ENCODE measurements around the gene CHST13. TPM values are rescaled to one million over a fixed set of nuclear protein-coding genes. Genes with fewer than 3 reads are reported as not detected.

CHST13 gene
- polyA plus RNA-seq, 1 donor from 2014 or later = not detected

DNA sequence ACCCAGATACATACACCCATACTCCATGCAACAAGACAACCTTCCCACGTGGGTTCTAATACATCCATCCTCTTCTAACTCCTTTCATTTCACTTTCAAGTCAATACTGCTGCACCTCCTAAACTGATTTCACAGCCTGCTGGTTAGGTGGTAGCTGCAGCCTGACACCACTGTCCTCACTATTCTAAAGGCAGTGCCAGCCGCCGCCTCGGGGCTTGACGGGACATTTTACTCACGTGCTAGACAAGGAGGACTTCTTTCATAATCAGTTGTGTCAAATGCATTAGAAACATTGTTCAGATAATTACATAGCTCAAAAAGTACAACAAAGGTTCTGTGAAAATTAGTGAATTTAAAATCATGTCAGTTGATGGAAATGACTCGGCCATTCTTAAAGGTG lies 12.7 kb upstream of the CHST13 start:
- Mint-ChIP-seq H3K27ac (no peak overlapping the region), H3K4me3 (no peak overlapping the region), H3K27me3 (peaks cover under 1% of the 10 kb centered on the region), H3K9me3 (no peaks in the 10 kb centered on the region), H3K36me3 (no peaks in the 10 kb centered on the region), H3K4me1 (no peaks in the 10 kb centered on the region)

GRCh38 chr3:126512026-126512425 lies 11.9 kb upstream of the CHST13 start:
- no peak overlapping the region for H3K27ac Mint-ChIP-seq
- H3K36me3 Mint-ChIP-seq = no peaks in the 10 kb centered on the region
- H3K27me3 Mint-ChIP-seq = no peaks in the 10 kb centered on the region
- no peak overlapping the region for H3K4me3 Mint-ChIP-seq
- no peaks in the 10 kb centered on the region for H3K9me3 Mint-ChIP-seq
- no peaks in the 10 kb centered on the region for H3K4me1 Mint-ChIP-seq

- no peaks in the 10 kb centered on the region for H3K27me3 Mint-ChIP-seq
- H3K4me1 Mint-ChIP-seq = no peaks in the 10 kb centered on the region
- no peaks in the 10 kb centered on the region for H3K36me3 Mint-ChIP-seq
- H3K4me3 Mint-ChIP-seq = no peak overlapping the region
- H3K27ac Mint-ChIP-seq = no peak overlapping the region
- H3K9me3 Mint-ChIP-seq = no peaks in the 10 kb centered on the region
Observed at GRCh38 chr3:126512916-126513650, 10.9 kb upstream of the CHST13 start.

- Mint-ChIP-seq H3K4me1 (no peaks in the 10 kb centered on the region), H3K36me3 (no peaks in the 10 kb centered on the region), H3K27ac (no peak overlapping the region), H3K9me3 (no peaks in the 10 kb centered on the region), H3K27me3 (no peaks in the 10 kb centered on the region), H3K4me3 (no peak overlapping the region)
Observed at GRCh38 chr3:126514161-126514560, 9.8 kb upstream of the CHST13 start.

- H3K9me3 Mint-ChIP-seq = no peaks in the 10 kb centered on the region
- H3K4me3 Mint-ChIP-seq = no peak overlapping the region
- H3K4me1 Mint-ChIP-seq = no peaks in the 10 kb centered on the region
- H3K27me3 Mint-ChIP-seq = no peaks in the 10 kb centered on the region
- no peak overlapping the region for H3K27ac Mint-ChIP-seq
- H3K36me3 Mint-ChIP-seq = no peaks in the 10 kb centered on the region
Observed at GRCh38 chr3:126515066-126515706, 8.8 kb upstream of the CHST13 start.

DNA sequence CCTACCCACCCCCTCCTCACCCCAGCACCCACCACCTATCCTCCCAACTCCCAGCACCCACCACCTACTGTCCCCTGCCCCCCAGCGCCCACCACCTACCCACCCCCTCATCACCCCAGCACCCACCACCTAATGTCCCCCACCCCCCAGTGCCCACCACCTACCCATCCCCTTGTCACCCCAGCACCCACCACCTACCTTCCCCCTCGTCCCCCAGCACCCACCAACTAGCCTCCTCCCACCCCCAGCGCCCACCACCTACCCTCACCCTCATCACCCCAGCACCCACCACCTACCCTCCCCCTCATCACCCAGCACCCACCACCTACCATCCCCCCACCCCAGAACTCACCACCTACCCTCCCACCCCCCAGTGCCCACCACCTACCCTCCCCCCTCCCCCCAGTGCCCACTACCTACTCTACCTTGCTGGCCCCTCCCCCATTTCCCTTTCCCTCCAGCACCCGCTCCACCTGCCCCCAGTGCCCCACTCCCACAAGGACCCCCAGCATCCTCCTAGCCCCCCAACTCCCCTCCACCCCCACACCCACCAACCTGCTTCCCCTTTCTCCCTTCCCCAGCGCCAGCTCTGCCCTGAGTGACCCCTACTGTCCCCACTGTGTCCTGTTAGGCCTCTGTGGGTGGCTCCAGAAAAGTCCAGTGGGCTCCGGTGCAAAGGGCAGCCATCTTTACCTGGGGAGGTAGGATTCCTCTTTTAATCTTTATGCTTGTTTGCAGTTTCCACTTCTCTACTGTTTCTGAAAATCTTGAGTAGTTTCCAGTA lies 7.6 kb upstream of the CHST13 start:
- Mint-ChIP-seq H3K27ac (no peak overlapping the region), H3K4me3 (no peak overlapping the region), H3K9me3 (no peaks in the 10 kb centered on the region), H3K4me1 (no peaks in the 10 kb centered on the region), H3K36me3 (no peaks in the 10 kb centered on the region), H3K27me3 (no peaks in the 10 kb centered on the region)

- H3K27me3 Mint-ChIP-seq = peaks cover under 1% of the 10 kb centered on the region
- H3K4me3 Mint-ChIP-seq = no peak overlapping the region
Observed at GRCh38 chr3:126516936-126517290, 7.0 kb upstream of the CHST13 start.

DNA sequence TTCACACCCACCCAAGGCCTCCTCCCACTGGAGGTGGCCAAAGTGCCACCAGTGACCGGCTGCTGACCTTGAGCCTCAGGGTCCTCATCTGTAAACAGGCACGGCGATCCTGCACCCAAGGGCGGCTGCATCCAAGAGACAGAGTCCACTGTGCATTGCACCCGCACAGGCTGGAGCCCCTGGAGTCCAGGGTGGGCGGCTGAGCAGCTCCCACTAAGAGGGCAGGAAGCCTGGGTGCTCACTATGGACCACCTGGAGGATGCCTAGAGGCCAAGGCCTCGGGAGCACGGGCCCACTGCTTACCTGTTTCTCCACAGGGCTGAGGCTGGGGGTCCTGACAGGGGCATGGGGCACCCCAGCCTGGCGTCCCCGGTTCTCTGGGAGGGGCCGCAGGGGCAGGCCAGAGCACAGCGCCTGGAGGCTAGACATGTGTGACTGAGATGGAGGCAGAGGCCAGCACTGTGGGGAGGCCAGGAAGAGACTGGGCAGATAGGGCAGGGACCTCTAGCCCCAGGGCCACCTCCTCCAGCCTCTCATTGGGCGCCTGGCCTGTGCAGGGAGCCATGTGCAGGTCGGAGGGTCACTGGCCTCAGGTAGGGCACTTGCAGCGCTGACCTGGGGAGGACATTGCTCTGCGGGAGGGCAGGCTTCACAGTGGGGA lies 6.5 kb upstream of the CHST13 start, which contains the start of gene UROC1:
Gene UROC1 (minus strand): TSS at position 483 of the 661 bp plus-strand sequence. CDS start 54 bp downstream, at position 429.
- no peak within 1 kb of the TSS for H3K4me3 Mint-ChIP-seq
- H3K27ac Mint-ChIP-seq = no peak within 1 kb of the TSS
- H3K36me3 Mint-ChIP-seq = no peaks in the 10 kb centered on the region

More at GRCh38 chr3:126516936-126517290, 7.0 kb upstream of the CHST13 start:
- no peaks in the 10 kb centered on the region for H3K36me3 Mint-ChIP-seq
- no peaks in the 10 kb centered on the region for H3K4me1 Mint-ChIP-seq
- no peak overlapping the region for H3K27ac Mint-ChIP-seq
- H3K9me3 Mint-ChIP-seq = no peaks in the 10 kb centered on the region

DNA sequence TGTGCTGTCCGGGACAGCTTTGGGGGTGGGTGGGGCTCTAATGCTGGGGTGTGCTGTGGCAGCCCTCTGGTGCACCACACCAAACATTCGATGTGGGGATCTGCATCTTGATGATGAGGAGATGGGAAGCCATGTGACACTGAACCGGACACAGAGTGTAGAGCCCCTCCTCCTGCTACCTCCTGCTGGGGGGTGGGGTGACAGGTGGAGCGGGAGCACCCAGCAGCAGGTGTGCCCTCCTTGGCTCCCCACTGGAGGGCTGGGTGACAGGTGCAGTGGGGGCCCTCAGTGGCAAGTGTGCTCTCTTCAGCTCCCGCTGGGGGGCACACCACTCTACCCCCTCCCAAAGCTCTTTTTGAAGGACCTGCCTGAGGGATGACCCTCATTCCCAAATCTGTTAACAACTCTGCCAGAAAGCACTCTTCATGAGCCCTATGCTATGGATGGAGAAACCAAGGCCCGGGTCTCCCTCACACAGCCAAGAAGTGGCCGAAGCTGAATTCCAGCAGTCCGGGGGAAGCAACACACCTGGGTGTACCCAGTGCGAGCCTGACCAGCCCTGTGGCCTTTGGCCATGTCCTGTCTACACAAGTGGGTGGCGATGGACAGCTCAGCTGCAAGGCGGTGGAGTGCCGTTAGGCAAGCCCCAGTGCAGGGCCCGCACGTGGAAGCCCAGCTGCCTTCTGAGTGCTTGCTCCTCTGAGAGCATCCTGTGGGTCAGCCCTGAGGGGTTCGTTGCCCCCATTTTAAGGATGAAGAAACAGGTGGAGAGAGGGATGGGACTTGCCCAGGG lies 5.8 kb upstream of the CHST13 start:
- Mint-ChIP-seq H3K9me3 (no peaks in the 10 kb centered on the region), H3K27ac (no peak overlapping the region), H3K4me1 (no peaks in the 10 kb centered on the region), H3K36me3 (no peaks in the 10 kb centered on the region), H3K27me3 (peaks cover 3% of the 10 kb centered on the region), H3K4me3 (no peak overlapping the region)

More for the DNA sequence above, 6.5 kb upstream of the CHST13 start, which contains the start of gene UROC1:
- Mint-ChIP-seq H3K27me3 (peaks cover 2% of the 10 kb centered on the region), H3K9me3 (no peaks in the 10 kb centered on the region), H3K4me1 (no peaks in the 10 kb centered on the region)

DNA sequence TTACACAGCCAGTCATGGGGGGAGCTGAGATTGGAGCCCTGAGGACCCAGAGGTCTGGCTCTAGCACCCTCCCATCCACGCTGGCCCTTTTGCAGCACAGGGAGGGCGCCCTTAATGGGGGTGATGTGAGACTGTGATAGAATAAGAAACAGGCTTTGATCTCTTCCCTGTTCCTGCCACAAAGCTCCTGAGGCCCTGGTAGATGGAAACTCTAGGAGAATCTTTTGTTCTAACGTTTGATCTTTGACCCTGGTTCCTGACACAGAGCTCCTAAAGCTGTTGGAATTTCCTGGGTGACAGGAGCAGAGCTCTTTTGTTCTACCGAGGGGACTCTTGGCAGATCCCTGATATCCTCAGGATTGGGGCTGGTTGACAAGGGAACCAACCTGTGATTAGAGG lies 5.2 kb upstream of the CHST13 start:
- no peak overlapping the region for H3K4me3 Mint-ChIP-seq
- H3K27ac Mint-ChIP-seq = no peak overlapping the region
- no peaks in the 10 kb centered on the region for H3K9me3 Mint-ChIP-seq
- peaks cover 6% of the 10 kb centered on the region for H3K27me3 Mint-ChIP-seq
- H3K36me3 Mint-ChIP-seq = no peaks in the 10 kb centered on the region
- H3K4me1 Mint-ChIP-seq = no peaks in the 10 kb centered on the region

DNA sequence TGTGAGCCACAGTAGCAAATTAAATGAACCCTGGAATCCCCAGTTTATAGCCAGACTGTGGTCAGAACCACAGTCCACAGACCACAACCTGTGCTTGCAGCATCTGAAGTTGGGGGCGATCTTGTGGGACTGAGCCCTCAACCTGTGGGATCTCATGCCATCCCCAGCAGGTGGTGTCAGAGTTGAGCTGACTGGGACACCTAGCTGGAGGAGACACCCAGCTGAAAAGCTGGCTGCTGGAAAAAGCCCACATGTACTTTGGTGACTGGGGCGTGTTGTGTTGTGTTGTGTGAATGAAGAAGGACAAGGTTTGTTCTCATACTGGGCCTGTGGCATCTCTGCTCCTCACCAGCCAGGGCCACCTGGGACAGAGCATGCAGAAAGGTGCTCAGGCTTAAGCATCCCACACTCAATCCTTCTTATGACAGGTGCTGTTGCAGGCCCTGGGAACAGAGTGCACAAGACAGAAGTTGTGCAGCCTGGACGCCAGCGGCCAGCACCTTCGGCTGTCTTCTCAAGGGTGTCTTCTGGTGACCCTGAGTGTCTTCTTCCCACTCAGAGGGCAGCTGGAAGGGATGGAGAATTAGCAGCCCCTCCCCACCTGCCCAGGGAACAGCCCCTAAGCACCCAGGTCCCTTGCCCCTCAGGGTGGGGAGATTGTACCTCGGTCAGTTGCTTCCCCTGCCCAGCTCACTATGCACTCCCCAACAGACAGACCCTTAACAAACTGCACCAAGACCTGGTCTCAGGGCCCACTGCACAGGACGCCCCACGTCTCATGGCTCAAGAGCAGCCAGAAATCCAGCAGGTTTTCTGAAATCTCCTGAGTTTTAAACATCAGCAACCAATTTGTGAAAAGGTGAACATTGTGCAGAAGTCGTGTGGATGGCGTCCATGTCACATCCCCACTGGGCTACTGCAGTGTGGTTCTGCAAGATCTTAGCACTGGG lies 4.2 kb upstream of the CHST13 start:
- no peaks in the 10 kb centered on the region for H3K36me3 Mint-ChIP-seq
- H3K27me3 Mint-ChIP-seq = peaks cover 8% of the 10 kb centered on the region
- H3K4me1 Mint-ChIP-seq = peaks cover 0 to 1% (median 0%) of the 10 kb centered on the region in 3 donors
- H3K9me3 Mint-ChIP-seq = no peaks in the 10 kb centered on the region
- no peak overlapping the region for H3K4me3 Mint-ChIP-seq
- H3K27ac Mint-ChIP-seq = no peak overlapping the region

GRCh38 chr3:126521122-126521891 lies 2.6 kb upstream of the CHST13 start:
- Mint-ChIP-seq H3K4me3 (no peak overlapping the region), H3K36me3 (no peaks in the 10 kb centered on the region), H3K9me3 (no peaks in the 10 kb centered on the region), H3K27ac (no peak overlapping the region), H3K4me1 (peaks cover 0 to 1% (median 0%) of the 10 kb centered on the region in 3 donors), H3K27me3 (peaks cover 11% of the 10 kb centered on the region)

GRCh38 chr3:126522363-126522788 lies 1.6 kb upstream of the CHST13 start:
- Mint-ChIP-seq H3K4me3 (no peak overlapping the region), H3K36me3 (no peaks in the 10 kb centered on the region), H3K9me3 (no peaks in the 10 kb centered on the region), H3K27ac (no peak overlapping the region), H3K27me3 (peaks cover 13% of the 10 kb centered on the region), H3K4me1 (peaks cover 0 to 1% (median 0%) of the 10 kb centered on the region in 3 donors)
